Stimulated activated CD4-positive, alpha-beta T cell treated with anti-CD3 and anti-CD28 coated beads, Interleukin-4, amount 100 ng/mL, for 1 hour (primary cell): ENCODE results near the gene SF3B1.
"Not testable (repeated sequence)": the region's sequence is repeated elsewhere in the genome, so short reads cannot be mapped to it uniquely, and the experiment has no call there.

Experiments
- DNase-seq: peaks from one replicate; pipeline ENCODE4 v3.0.0-alpha.2; 2020

SF3B1 gene

DNA sequence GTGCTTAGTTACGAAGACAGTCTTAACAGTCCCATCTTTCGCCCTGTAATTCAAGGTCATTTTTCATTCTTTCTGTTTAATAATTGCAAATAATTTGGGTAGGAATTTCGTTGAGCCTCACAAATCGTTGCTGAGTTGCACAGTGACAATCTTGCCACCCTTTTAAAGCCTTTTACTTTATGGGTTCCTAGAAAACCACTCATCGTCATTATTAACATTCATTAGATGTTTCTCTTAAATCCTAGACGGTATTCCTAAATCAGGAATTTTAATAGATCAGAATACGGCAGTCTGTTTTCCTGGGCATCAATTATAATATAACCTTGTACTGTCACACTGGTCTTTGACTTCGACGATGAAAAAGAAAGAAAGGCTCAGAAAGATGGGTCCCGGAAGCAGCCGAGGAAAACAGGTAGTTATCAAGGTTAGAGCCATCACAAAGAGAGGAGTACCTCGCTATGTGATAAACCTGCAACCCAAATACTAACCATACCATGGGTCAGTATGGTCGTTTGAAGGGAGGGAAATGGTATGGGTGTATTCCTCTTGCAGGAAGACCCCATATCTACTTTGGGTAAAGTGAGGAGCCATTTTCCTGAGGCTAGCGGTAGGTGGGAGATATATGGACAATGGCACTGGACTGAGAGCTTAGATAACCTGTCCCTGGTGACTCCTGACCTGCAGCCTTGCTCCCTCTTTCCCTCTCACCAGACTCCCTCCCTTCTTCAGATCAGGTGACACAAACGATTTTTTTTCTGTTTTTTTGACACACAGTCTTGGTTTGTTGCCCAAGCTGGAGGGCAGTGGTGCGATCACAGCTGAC, 981 bp upstream of the SF3B1 start:
- DNase-seq, result no peak

DNA sequence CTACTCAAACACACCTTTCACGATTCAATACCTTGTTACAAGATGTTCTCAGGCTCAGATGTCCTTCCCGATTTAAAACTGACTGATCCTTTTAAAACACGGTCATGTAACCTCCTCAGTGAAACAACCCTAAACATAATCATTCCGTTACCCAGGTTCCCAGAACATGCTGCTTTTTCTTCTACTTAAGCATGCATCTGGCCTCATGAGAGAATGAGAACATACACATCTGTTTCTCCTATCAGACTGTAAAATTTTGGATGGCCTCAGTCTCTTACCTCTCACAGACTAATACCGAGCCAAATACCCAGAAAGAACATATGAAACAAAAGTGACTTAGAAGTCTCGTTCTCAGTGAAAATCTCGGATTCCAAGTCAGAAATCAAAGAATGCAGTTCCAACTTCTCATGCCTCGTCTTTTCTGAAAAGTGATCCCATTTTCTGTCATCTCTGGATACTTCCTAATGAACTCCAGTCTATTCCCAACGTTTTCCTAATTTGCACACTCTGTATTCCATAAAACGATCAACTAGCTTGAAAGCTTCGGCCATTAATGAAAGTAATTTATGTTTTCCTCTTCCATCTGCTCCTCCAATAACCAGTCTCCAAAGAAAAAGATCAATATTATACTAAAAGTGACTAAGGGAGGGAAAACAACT, 919 bp downstream of the SF3B1 start:
- DNase-seq, result no peak

DNA sequence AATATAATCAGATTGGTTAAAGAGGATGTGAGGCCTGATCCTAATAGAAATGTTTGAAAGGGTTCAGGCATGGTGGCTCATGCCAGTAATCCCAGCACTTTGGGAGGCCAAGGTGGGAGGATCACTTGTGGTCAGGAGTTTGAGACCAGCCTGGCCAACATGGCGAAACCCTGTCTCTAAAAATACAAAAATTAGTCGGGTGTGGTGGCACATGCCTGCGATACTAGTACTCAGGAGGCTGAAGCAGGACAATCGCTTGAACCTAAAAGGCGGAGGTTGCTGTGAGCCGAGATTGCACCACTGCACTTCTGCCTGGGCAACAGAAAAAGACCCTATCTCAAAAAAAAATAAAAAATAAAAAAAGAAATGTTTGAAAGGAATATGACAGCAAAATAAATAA, 2.3 kb downstream of the SF3B1 start:
- DNase-seq, result not testable (repeated sequence)

DNA sequence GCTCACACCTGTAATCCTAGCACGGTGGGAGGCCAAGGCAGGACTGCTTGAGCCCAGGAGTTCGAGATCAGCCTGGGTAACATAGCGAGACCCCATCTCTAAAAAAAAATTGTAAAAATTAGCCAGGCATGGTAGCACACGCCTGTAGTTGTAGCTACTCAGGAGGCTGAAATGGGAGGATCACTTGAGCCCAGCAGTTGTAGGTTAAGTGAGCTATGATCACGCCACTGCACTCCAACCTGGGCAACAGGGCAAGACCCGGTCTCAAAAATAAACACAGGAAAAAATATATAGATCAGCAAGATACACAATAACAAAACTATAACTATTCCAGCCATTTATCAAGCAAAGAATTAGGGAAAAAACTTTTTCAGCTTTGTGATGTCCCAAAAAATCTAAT, 3.0 kb downstream of the SF3B1 start:
- DNase-seq, result no peak

DNA sequence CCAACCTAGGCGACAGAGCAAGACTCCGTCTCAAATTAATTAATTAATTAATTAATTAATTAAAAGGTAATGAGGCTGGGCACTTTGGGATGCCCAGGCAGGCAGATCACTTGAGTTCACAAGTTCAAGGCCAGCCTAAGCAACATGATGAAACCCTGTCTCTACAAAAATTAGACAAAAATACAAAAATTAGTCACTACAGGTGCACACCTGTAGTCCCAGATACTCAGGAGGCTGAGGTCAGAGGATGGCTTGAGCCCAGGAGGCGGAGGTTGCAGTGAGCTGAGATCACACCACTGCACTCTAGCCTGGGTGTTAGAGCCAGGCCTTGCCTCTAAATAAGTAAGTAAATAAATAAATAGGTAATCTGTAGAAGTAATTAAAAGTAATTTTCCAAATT, 6.8 kb downstream of the SF3B1 start:
- no peak for DNase-seq

- no peak for DNase-seq
Observed at GRCh38 chr2:197426723-197427603, 7.9 kb downstream of the SF3B1 start.

GRCh38 chr2:197425550-197425949, 9.3 kb downstream of the SF3B1 start:
- DNase-seq, result no peak

- DNase-seq, result no peak
Observed at GRCh38 chr2:197423307-197423706, 11.5 kb downstream of the SF3B1 start.

GRCh38 chr2:197419438-197419837, 15.4 kb downstream of the SF3B1 start:
- no peak for DNase-seq

DNA sequence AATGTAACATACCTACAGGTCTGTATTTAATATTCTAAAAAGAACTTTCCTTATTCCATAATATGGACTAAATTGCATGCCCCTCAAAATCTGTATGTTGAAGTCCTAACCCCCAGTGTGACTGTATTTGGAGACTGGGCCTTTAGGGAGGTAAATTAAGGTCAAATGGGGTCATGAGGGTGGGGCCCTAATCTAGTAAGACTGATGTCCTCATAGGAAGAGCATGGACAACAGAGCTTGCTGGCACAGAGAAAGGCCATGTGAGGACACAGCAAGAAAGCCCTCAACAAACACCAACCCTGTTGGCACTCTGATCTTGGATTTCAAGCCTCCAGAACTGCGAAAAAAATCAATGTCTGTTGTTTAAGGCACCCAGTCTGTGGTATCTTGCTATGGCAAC, 18.6 kb downstream of the SF3B1 start:
- DNase-seq, result no peak

GRCh38 chr2:197414515-197414914, 20.3 kb downstream of the SF3B1 start:
- no peak for DNase-seq

DNA sequence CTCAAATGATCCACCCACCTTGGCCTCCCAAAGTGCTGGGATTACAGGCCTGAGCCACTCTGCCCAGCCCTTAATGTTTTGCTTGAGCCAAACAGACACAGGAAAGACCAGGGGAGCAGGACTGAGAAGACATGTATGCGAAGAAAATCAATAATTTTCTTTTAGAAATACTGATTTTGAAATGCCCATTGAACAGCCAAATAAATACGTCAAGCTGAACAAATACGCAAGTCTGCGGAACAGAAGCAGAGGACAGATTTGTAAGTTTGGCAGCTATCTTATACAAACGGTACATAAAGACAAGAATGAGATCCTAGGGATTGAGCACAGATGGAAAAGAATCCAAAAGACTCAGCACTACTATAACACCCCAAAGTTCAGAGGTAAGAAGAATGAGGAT, 20.8 kb downstream of the SF3B1 start:
- DNase-seq, result no peak

- no peak for DNase-seq
Observed at GRCh38 chr2:197405582-197405981, 29.2 kb downstream of the SF3B1 start.

GRCh38 chr2:197399887-197400540, 34.8 kb downstream of the SF3B1 start:
- DNase-seq, result no peak

- DNase-seq, result no peak
Observed at GRCh38 chr2:197398913-197399312, 35.9 kb downstream of the SF3B1 start.

DNA sequence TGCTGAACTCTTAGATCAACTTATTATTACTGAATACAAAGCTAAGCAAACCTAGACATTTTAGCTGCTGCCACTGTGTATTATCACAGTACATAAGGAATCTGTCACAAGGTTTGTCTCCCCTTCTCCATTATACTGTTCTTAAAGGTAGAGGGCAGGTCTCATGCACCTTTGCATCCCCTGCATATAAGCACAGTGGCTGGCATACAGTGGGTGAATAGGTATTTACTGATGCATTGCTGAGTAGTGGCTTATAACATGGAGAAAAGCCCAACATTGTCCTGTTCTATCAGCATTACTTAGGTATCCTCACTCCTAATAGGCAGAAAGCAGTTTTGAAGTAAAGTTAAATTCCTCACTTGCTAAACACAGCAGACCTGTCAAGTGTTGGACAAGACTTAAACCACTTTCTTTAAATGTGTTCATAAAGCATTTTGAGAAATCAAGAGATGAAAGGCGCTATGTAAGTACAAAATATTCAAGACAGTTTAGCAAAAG, 43.6 kb downstream of the SF3B1 start:
- DNase-seq, result no peak

GRCh38 chr2:197388866-197389587, 45.8 kb downstream of the SF3B1 start:
- DNase-seq, result no peak

DNA sequence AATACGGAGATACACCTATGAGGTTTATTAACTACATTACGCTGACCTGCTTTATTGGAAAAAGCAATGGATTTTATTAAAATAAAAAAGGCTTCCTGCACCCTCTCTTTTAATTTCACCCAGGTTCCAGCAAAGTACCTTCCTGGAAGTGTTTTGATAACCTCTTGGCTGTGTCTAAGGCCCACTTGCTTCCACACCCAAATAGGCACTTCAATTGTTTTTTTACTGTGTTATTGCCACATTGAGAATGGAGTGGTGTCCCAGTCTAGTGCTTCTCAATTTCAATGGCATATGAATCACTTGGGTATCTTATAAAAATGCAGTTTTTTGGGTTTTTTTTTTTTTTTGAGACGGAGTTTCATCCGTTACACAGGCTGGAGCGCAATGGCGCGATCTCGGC, 47.6 kb downstream of the SF3B1 start:
- no peak for DNase-seq

- DNase-seq, result no peak
Observed at GRCh38 chr2:197386242-197386641, 48.6 kb downstream of the SF3B1 start.

- DNase-seq, result no peak
Observed at GRCh38 chr2:197383825-197384224, 51.0 kb downstream of the SF3B1 start.

DNA sequence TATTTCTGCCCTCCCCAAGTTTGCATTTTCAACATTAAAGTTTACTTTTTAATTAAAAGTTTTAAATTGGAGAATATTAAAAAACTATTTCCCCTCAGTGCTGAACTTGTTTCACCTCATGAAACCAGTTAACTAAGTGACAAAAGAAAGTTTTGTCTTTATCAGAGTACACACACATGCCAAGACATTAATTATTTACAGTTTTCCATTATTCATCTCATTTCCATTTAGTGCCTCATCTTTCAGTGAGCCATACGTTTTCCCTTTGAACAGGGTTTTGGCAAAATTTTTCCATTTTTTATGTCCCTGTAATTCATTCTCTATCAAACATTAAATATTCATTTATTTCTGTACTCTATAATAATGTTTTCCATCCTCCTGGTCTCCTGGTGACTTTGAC, 53.2 kb downstream of the SF3B1 start:
- DNase-seq, result no peak

GRCh38 chr2:197379918-197380309, 54.9 kb downstream of the SF3B1 start:
- not testable (repeated sequence) for DNase-seq
